ENCODE results near the gene UBE4B.
"Not testable (repeated sequence)": the region's sequence is repeated elsewhere in the genome, so short reads cannot be mapped to it uniquely, and the experiment has no call there.

Gene UBE4B

GRCh38 chr1:10032590-10033358 lies at the start of gene UBE4B:
Gene UBE4B, plus strand, starts transcription at chr1:10032958. Its CDS starts 713 bp downstream, at chr1:10033671.
- DNase-seq: peak; percentile 99

- no peak for DNase-seq
Observed at GRCh38 chr1:9984253-9984652, 48.5 kb upstream of the UBE4B start.

- no peak for DNase-seq
Observed at GRCh38 chr1:9985001-9985400, 47.8 kb upstream of the UBE4B start.

GRCh38 chr1:9989773-9990172 lies 43.0 kb upstream of the UBE4B start:
- no peak for DNase-seq

DNA sequence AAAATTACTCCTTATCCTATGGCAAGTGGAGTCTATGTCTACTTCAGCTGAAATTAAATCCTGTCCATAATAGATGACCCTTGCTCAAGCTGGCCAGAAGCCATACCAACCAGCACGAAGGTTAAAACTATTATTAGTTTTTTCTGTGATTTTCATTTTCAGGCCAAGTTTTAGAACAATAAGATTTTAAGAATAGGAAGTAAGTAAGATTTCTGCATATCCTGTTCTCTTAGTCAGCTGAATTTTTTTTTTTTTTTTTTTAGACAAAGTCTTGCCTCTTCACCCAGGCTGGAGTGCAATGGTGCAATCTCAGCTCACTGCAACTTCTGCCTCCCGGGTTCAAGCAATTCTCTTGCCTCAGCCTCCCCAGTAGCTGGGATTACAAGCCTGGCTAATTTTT lies 41.8 kb upstream of the UBE4B start:
- no peak for DNase-seq

- DNase-seq: no peak
Observed at GRCh38 chr1:9992910-9993309, 39.8 kb upstream of the UBE4B start.

DNA sequence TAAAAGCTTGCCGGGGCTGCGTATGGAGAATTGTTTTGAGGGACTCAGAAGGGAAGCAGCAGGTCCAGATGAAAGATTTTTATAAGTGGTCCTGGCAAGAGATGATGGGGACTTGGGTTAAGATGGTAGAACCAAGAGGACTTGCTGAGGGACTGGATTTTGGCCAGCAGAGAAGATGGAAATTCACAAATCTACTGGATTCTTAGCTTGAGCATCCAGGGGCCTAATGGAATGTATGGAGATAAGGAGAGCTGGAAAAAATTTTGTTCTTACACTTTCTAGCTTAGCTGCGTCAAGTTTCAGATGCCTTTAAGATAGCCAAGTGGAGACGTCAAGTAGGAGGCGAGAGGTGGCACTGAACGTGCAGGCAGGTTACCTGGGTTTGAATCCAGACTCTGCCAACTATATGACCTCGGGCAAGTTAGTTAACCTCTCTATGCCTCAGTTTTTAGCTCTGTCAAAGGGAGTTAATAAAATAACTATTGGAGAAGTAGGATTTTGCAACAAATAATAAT lies 39.1 kb upstream of the UBE4B start:
- DNase-seq: no peak

- peak; percentile 20 for DNase-seq
Observed at GRCh38 chr1:9996624-9997582, 35.9 kb upstream of the UBE4B start, which contains the start of gene RBP7. Gene RBP7, plus strand, starts transcription at chr1:9997228. Its CDS starts 31 bp downstream, at chr1:9997259.

DNA sequence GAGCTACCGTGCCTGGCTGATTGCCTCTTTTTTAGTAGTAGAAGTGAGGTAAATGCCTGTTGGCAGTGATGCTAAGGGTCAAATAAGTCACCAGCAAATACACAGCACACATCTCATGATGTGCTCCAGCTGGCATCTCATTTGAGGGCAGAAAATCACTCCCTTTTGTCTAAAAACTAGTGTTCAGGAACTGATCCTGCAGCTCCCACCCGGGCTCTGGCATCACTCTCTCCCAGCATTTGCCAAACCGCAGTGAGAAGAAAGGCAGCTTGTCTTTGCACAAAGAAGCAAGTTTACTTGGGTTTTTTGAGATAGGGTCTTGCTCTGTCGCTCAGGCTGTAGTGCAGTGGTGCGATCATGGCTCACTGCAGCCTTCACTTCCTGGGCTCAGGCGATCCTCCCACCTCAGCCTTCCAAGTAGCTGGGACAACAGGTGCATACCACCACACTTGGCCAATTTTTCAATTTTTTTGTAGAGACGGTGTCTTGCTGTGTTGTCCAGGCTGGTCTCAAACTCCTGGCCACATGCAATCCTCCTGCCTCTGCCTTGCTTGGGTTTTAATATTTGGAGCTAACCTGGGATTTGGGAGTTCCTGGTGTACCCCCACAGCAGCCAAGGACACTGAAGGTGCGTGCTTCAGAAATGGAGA lies 31.6 kb upstream of the UBE4B start:
- no peak for DNase-seq

- not testable (repeated sequence) for DNase-seq
Observed at GRCh38 chr1:10005248-10005647, 27.5 kb upstream of the UBE4B start.

GRCh38 chr1:10007169-10007568 lies 25.6 kb upstream of the UBE4B start:
- DNase-seq: no peak

DNA sequence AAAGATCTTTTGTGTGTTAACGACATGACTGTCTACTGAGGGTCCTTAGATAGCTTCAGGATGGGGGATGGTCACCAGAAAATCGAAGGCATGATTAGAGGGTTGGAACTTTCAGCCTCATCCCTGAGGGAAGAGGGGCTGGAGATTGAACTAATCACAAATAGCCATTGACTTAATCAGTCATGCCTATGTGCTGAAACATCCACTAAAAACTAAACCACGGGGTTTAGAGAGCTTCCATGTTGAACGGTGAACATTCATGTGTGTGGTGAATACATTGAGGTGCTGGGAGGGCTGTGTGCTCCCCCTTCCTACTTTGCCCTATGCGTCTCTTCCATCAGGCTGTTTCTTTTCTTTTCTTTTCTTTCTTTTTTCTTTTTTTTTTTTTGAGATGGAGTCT lies 18.7 kb upstream of the UBE4B start:
- no peak for DNase-seq

DNA sequence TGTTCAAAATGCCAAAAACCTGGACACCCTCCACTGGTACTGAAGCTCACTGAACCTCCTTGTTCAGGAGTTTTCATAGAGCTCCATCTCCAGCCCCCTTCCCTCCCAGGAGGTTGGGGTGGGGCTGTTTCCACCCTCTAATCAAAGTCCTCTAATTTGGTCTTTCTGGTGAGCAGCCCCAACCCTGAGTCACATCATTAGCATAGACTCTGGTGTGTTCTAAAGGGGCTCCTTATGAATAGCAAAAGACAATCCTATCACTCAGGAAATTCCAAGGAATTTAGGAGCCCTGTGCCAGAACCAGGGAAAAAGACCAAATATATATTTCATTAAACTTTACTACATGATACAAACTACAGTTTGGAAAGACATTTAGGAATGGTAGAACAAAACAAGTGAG lies 13.2 kb upstream of the UBE4B start:
- no peak for DNase-seq

DNA sequence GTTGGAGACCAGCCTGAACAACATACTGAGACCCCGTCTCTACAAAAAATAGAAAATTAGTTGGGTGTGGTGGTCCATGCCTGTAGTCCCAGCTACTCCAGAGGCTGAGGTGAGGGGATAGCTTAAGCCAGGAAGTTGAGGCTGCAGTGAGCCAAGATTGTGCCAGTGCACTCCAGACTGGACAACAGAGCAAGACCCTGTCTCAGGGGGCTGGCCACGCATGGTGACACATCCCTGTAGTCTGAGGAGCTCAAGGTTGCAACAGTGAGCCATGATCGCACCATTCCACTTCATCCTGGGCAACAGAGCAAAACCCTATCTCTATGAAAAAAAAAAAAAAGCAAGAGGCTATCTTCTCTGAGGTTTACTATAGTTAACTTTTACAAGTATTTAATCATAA lies 12.7 kb upstream of the UBE4B start:
- no peak for DNase-seq

- DNase-seq: not testable (repeated sequence)
Observed at GRCh38 chr1:10020678-10021077, 12.1 kb upstream of the UBE4B start.

- DNase-seq: not testable (repeated sequence)
Observed at GRCh38 chr1:10021992-10022391, 10.8 kb upstream of the UBE4B start.

DNA sequence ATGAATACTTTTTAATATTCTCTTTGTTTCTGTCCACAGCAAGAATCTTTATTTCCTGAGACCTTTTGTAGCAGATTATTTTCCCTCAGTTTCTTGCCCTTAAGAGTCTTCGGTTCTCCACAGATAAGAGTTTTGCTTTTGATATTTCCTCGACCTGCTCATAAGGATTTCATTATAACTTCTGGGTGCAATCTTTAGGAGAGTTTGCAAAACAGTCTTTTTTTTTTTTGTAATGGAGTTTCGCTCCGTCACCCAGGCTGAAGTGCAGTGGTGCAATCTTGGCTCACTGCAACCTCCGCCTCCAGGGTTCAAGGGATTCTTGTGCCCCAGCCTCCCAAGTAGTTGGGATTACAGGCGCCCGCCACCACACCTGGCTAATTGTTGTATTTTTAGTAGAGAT lies 10.1 kb upstream of the UBE4B start:
- no peak for DNase-seq

- DNase-seq: no peak
Observed at GRCh38 chr1:10025354-10025753, 7.4 kb upstream of the UBE4B start.

DNA sequence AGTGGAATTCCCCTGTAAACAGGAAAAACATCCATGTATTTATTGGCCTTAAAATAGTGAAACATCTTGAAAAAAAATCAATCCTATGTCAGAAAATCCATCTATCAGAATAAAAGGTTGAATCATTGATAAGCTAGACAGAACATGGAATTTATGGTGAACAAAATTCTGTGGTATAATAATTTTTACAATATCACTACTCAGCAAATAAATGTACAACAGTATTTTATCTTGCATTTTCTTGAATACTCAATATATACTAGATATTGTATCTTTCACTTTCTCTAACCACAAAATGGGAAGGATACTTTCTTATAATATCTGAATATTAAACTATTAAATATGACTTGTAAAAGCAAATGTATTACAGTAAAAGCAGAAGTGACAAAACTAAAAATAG lies 5.7 kb upstream of the UBE4B start:
- no peak for DNase-seq

DNA sequence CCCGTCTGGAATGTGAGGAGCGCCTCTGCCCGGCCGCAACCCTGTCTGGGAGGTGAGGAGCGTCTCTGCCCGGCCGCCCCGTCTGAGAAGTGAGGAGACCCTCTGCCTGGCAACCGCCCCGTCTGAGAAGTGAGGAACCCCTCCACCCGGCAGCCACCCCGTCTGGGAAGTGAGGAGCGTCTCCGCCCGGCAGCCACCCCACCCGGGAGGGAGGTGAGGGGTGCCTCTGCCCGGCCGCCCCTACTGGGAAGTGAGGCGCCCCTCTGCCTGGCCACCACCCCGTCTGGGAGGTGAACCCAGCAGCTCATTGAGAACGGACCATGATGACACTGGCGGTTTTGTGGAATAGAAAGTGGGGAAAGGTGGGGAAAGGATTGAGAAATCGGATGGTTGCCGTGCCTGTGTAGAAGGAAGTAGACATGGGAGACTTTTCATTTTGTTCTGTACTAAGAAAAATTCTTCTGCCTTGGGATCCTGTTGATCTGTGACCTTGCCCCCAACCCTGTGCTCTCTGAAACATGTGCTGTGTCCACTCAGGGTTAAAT lies 3.7 kb upstream of the UBE4B start:
- DNase-seq: not testable (repeated sequence)

GRCh38 chr1:10031461-10031860 lies 1.3 kb upstream of the UBE4B start:
- no peak for DNase-seq

DNA sequence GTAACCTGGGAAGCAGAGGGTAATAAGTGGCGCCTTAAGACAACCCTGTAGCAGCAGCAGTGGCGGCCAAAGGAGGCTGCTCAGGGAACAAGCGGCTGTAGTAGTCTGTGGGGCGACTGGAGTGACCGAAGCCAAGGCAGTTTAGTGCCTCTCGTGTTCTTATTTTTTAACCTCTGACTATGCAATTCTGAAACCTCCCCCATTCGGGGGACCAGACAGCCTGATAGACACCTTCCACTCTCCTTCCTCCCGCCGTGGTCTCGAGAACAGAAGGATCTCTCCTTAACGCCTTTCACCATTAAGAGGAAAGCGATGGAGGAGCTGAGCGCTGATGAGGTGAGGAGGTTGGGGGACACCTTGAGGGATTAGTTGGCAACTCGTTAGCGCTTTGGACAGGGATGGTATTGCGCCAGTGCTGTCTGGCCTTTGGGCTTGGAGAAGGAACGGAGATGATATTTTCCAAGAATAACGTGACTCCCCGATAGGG lies 644 bp downstream of the UBE4B start:
- DNase-seq: no peak

DNA sequence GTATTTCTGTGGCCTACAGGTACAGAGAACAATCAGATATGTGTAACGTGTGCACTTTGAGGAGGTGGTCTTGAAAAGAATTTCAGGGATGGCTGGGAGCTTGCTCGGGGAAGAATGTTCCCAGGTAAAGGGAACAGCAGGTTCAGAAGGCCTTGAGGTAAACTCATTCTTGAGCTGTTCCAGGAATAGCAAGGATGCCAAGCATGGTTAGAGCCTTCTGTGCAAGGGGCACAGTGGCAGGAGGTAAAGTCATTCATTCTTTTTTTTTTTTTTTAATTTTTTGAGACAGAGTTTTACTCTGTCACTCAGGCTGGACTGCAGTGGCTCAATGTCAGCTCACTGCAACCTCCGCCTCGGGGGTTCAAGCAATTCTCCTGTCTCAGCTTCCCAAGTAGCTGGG lies 10.0 kb downstream of the UBE4B start:
- no peak for DNase-seq
